Esophagus muscularis mucosa (tissue), 4 donors: ENCODE measurements around the gene PSMG4. TPM values are rescaled to one million over a fixed set of nuclear protein-coding genes. Genes with fewer than 3 reads are reported as not detected.
A peak's percentile ranks its signal among the peaks of the same experiment; 100 is the strongest.

ENCODE experiments used
- DNase-seq: peaks from one replicate; pipeline ENCODE4 v3.0.0-alpha.2; 2017; ENCODE audit errors: extremely low spot score
- H3K27ac ChIP-seq, 4 donors: fragments of 200-600 bp; sonication (generic); replicated peaks in 1 of 4; 1 replicate in 3 of 4; 2 replicates in 1 of 4; pipeline ENCODE4 v1.5.1; 2016 to 2019; ENCODE audit warnings: mild to moderate bottlenecking in 1 of 4
- H3K27me3 ChIP-seq, 4 donors: fragments of 200-600 bp; sonication (generic); one replicate each; pipeline versions ENCODE4 v1.5.1 to v1.6.0; 2016 to 2019
- H3K36me3 ChIP-seq, 4 donors: fragments of 200-600 bp; sonication (generic); one replicate each; pipeline ENCODE4 v1.5.1; 2016 to 2019
- H3K4me1 ChIP-seq, 4 donors: fragments of 200-600 bp; sonication (generic); one replicate each; pipeline ENCODE4 v1.5.1; 2016 to 2019
- H3K4me3 ChIP-seq, 4 donors: fragments of 200-600 bp; sonication (generic); 1 replicate in 2 of 4; 2 replicates in 2 of 4; pipeline ENCODE4 v1.5.1; 2016 to 2019; ENCODE audit warnings: mild to moderate bottlenecking in 4 of 4, moderate library complexity in 1 of 4
- H3K9me3 ChIP-seq, 4 donors: fragments of 200-600 bp; sonication (generic); 1 replicate in 3 of 4; 2 replicates in 1 of 4; pipeline ENCODE4 v1.5.1; 2016 to 2019
- CTCF ChIP-seq, 3 experiments: fragments of 200-600 bp in 2 of 3; fragments of 450-650 bp in 1 of 3; sonication (generic) in 2 of 3; IDR thresholded peaks; one replicate each; pipeline ENCODE4 v1.5.1; 2017 to 2019; ENCODE audit warnings: antibody characterized with exemption in 3 of 3, mild to moderate bottlenecking in 2 of 3, moderate library complexity in 1 of 3
- EP300 ChIP-seq: sonication (generic); formaldehyde crosslinking; IDR thresholded peaks from one replicate; pipeline ENCODE4 v1.6.1; 2017; ENCODE audit warnings: antibody characterized with exemption
- POLR2A ChIP-seq: fragments of 450-650 bp; IDR thresholded peaks from one replicate; pipeline ENCODE4 v1.6.1; 2017; ENCODE audit warnings: antibody characterized with exemption, moderate library complexity, mild to moderate bottlenecking, low read depth
- POLR2AphosphoS5 ChIP-seq, 2 donors: sonication (generic); formaldehyde crosslinking; IDR thresholded peaks; one replicate each; pipeline ENCODE4 v1.6.1; 2017; ENCODE audit warnings: antibody characterized with exemption in 2 of 2
- WGBS: methylation state at CpG from one replicate; pipeline ENCODE4 v1.1.5; 2018; 5-methylcytosine and 5-hydroxymethylcytosine counted together
- intact Hi-C: fragments of 100-400 bp; cut with DNase I; formaldehyde crosslinking; loops from one replicate; pipeline ENCODE4 v1.15.1; 2023
- total RNA-seq, 4 donors: library from RNA; depleted of rRNA; stranded (reverse); fragments of >200 nt; gene quantifications; one replicate each; pipeline versions ENCODE4 v1.1.0 to v1.2.1, GENCODE V29; 2016

PSMG4 gene
- total RNA-seq, 4 donors from 2014 or later: 21.4 to 28.6 (median 25.7) TPM

GRCh38 chr6:3280091-3280490 is 21.3 kb downstream of the PSMG4 start:
- H3K27ac ChIP-seq: peak overlapping the region in 2 of 4 donors; percentile 13 to 36
- intact Hi-C loops: loop anchor here (5.0 to 10.0 kb wide), 2 partner anchors 77 to 335 kb away; no protein-coding TSS in a partner anchor
- DNase-seq: no peak

GRCh38 chr6:3280866-3281465 is 22.2 kb downstream of the PSMG4 start:
- 94% methylated on average over 13 of the region's 14 CpGs for WGBS
- H3K36me3 ChIP-seq: peaks cover 0 to 26% (median 10%) of the 10 kb centered on the region in 4 donors
- H3K27ac ChIP-seq: peak overlapping the region; percentile 51 to 68 (median 63)
- H3K4me1 ChIP-seq: peaks cover 21 to 41% (median 32%) of the 10 kb centered on the region in 4 donors
- H3K27me3 ChIP-seq: no peaks in the 10 kb centered on the region
- no peak overlapping the region for H3K4me3 ChIP-seq
- TF ChIP-seq CTCF (IDR thresholded peaks at IDR 0.05): no peak
- TF ChIP-seq EP300: no peak
- TF ChIP-seq POLR2AphosphoS5 (IDR thresholded peaks at IDR 0.05): no peak
- intact Hi-C loops: loop anchor here (5.0 to 10.0 kb wide), 2 partner anchors 76 to 334 kb away; no protein-coding TSS in a partner anchor
- no peak for DNase-seq
- no peaks in the 10 kb centered on the region for H3K9me3 ChIP-seq

More at GRCh38 chr6:3280091-3280490, 21.3 kb downstream of the PSMG4 start:
- peaks cover 0 to 27% (median 9%) of the 10 kb centered on the region in 4 donors for H3K36me3 ChIP-seq
- 84% methylated on average over 14 of the region's 14 CpGs for WGBS
- H3K4me1 ChIP-seq: peaks cover 21 to 38% (median 32%) of the 10 kb centered on the region in 4 donors
- no peaks in the 10 kb centered on the region for H3K9me3 ChIP-seq
- no peak overlapping the region for H3K4me3 ChIP-seq
- H3K27me3 ChIP-seq: no peaks in the 10 kb centered on the region
- TF ChIP-seq POLR2A (no peak), CTCF (IDR thresholded peaks at IDR 0.05) (no peak), POLR2AphosphoS5 (IDR thresholded peaks at IDR 0.05) (no peak), EP300 (no peak)

- Histone ChIP-seq H3K27me3 (no peaks in the 10 kb centered on the region), H3K9me3 (no peaks in the 10 kb centered on the region), H3K36me3 (peaks cover 0 to 21% (median 10%) of the 10 kb centered on the region in 4 donors), H3K27ac (peak overlapping the region; percentile 51 to 68 (median 63)), H3K4me1 (peaks cover 21 to 41% (median 32%) of the 10 kb centered on the region in 4 donors), H3K4me3 (peak overlapping the region in 1 of 4 donors; percentile 16)
- TF ChIP-seq POLR2AphosphoS5 (IDR thresholded peaks at IDR 0.05) (peak; percentile 56 to 73), EP300 (no peak)
- WGBS: 37% methylated on average over 13 of the region's 13 CpGs
- DNase-seq: no peak
- intact Hi-C loops: loop anchor here (2.0 to 10.0 kb wide), 3 partner anchors 75 to 333 kb away; no protein-coding TSS in a partner anchor
These were observed 23.1 kb downstream of the PSMG4 start for GRCh38 chr6:3281631-3282475.

GRCh38 chr6:3282476-3283236 is 23.9 kb downstream of the PSMG4 start:
- Histone ChIP-seq H3K27me3 (no peaks in the 10 kb centered on the region), H3K27ac (peak overlapping the region; percentile 51 to 68 (median 63)), H3K4me3 (no peak overlapping the region), H3K9me3 (no peaks in the 10 kb centered on the region), H3K36me3 (peaks cover 0 to 23% (median 9%) of the 10 kb centered on the region in 4 donors), H3K4me1 (peaks cover 21 to 41% (median 39%) of the 10 kb centered on the region in 4 donors)
- intact Hi-C loops: loop anchor here (2.0 to 10.0 kb wide), 3 partner anchors 75 to 332 kb away; no protein-coding TSS in a partner anchor
- TF ChIP-seq EP300: no peak
- no peak for TF ChIP-seq CTCF (IDR thresholded peaks at IDR 0.05)
- TF ChIP-seq POLR2A: no peak
- TF ChIP-seq POLR2AphosphoS5 (IDR thresholded peaks at IDR 0.05): no peak
- DNase-seq: no peak
- WGBS: 73% methylated on average over 20 of the region's 20 CpGs
